ENCODE results near the gene ITPR3.

GRCh38 chr6:33731035-33731434 lies 109.9 kb downstream of the ITPR3 start:
- TF ChIP-seq, protein P1, sequence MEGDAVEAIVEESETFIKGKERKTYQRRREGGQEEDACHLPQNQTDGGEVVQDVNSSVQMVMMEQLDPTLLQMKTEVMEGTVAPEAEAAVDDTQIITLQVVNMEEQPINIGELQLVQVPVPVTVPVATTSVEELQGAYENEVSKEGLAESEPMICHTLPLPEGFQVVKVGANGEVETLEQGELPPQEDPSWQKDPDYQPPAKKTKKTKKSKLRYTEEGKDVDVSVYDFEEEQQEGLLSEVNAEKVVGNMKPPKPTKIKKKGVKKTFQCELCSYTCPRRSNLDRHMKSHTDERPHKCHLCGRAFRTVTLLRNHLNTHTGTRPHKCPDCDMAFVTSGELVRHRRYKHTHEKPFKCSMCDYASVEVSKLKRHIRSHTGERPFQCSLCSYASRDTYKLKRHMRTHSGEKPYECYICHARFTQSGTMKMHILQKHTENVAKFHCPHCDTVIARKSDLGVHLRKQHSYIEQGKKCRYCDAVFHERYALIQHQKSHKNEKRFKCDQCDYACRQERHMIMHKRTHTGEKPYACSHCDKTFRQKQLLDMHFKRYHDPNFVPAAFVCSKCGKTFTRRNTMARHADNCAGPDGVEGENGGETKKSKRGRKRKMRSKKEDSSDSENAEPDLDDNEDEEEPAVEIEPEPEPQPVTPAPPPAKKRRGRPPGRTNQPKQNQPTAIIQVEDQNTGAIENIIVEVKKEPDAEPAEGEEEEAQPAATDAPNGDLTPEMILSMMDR (IDR thresholded peaks at IDR 0.05), result no peak
- TF ChIP-seq POLR2A (IDR thresholded peaks at IDR 0.05) (no peak), POLR2AphosphoS5 (IDR thresholded peaks at IDR 0.05) (no peak)
